HepG2 (cell line): ENCODE measurements around the gene ANKRD40. TPM values are rescaled to one million over a fixed set of nuclear protein-coding genes. Genes with fewer than 3 reads are reported as not detected.
A peak's percentile ranks its signal among the peaks of the same experiment; 100 is the strongest.

ENCODE experiments used
- ATAC-seq: fragments of 200-7000 bp; cut with Tn5 transposase; 3 replicates; pipeline ENCODE4 v1.9.1; 2020; ENCODE audit warnings: mild to moderate bottlenecking, moderate library complexity
- BruUV-seq: library from RNA; stranded (reverse); fragments of 400-500 nt; replicated peaks from 2 replicates; lab custom pipeline; 2021; lab: Mats Ljungman, UMichigan
- CTCF ChIA-PET: fragments of 300-600 bp; formaldehyde crosslinking; extraction: SDS; loops from one replicate; lab custom pipeline; 2021; ENCODE audit warnings: low total read pairs, inconsistent platforms, low intra/inter-chr PET ratio; lab: Yijun Ruan, JAX
- POLR2A ChIA-PET: fragments of 350-600 bp; sonication (Branson Sonifier 250); formaldehyde crosslinking; loops from one replicate; lab custom pipeline; 2020; ENCODE audit warnings: antibody characterized with exemption, inconsistent platforms; lab: Yijun Ruan, JAX
- DNase-seq: peaks from one replicate; pipeline ENCODE4 v3.0.0-alpha.2; 2015; ENCODE audit warnings: low spot score
- FAIRE-seq: peaks from 3 replicates; lab custom pipeline; 2011; peaks lifted over from hg19 to GRCh38; lab: Jason Lieb, UNC
- H2AFZ ChIP-seq: one replicate; pipeline ENCODE4 v1.6.1; 2011; ENCODE audit warnings: low read length, inconsistent platforms
- H3K27ac ChIP-seq: fragments of 300-600 bp; 3 replicates; pipeline ENCODE4 v1.8.0; 2011; ENCODE audit warnings: mixed run types, mild to moderate bottlenecking, mixed read lengths, low read length, inconsistent platforms; ENCODE audit not compliant: insufficient read depth; ENCODE audit errors: extremely low read length
- H3K27me3 ChIP-seq, 2 experiments: fragments of 200-600 bp in 1 of 2; 2 replicates in 1 of 2; 3 replicates in 1 of 2; pipeline versions ENCODE4 v1.6.0 to v1.8.0; 2011; ENCODE audit warnings: low read length in 2 of 2, mild to moderate bottlenecking in 2 of 2, moderate library complexity in 2 of 2, inconsistent platforms in 1 of 2; ENCODE audit not compliant: insufficient read depth in 2 of 2, control insufficient read depth in 1 of 2
- H3K36me3 ChIP-seq, 2 experiments: fragments of 200-600 bp in 1 of 2; replicated peaks in 1 of 2; 2 replicates in 1 of 2; 3 replicates in 1 of 2; pipeline versions ENCODE4 v1.5.1 to v1.8.0; 2011; ENCODE audit warnings: low read length in 2 of 2, inconsistent platforms in 1 of 2; ENCODE audit not compliant: insufficient read depth in 2 of 2, control insufficient read depth in 1 of 2
- H3K4me1 ChIP-seq: 2 replicates; pipeline ENCODE4 v1.5.1; 2012; ENCODE audit warnings: low read length, inconsistent platforms; ENCODE audit not compliant: insufficient read depth
- H3K4me2 ChIP-seq: 2 replicates; pipeline ENCODE4 v1.6.0; 2011; ENCODE audit warnings: low read depth, low read length, inconsistent platforms
- H3K4me3 ChIP-seq, 3 experiments: fragments of 200-600 bp in 1 of 3; sonication (generic), shearing (Covaris generic) in 1 of 3; replicated peaks in 1 of 3; 2 replicates each; pipeline ENCODE4 v1.5.1; 2011 to 2016; ENCODE audit warnings: low read length in 3 of 3, inconsistent platforms in 2 of 3, low read depth in 2 of 3, mild to moderate bottlenecking in 2 of 3, control low read depth in 1 of 3, mixed read lengths in 1 of 3; ENCODE audit not compliant: insufficient read depth in 1 of 3
- H3K79me2 ChIP-seq: one replicate; pipeline ENCODE4 v1.6.1; 2011; ENCODE audit warnings: low read length, inconsistent platforms; ENCODE audit not compliant: insufficient read depth
- H3K9ac ChIP-seq: 2 replicates; pipeline ENCODE4 v1.6.0; 2011; ENCODE audit warnings: mild to moderate bottlenecking, low read depth, low read length, inconsistent platforms; ENCODE audit not compliant: insufficient read depth
- H3K9me3 ChIP-seq: 2 replicates; pipeline ENCODE4 v1.5.1; 2012; ENCODE audit warnings: mild to moderate bottlenecking, low read length
- H4K20me1 ChIP-seq: 2 replicates; pipeline ENCODE4 v1.6.0; 2011; ENCODE audit warnings: inconsistent platforms, mild to moderate bottlenecking, low read length, moderate library complexity; ENCODE audit not compliant: insufficient read depth
- CCAR2 ChIP-seq: fragments of 200-400 bp; formaldehyde crosslinking; optimal IDR thresholded peaks from 2 replicates; pipeline ENCODE3; 2018; ENCODE audit warnings: low read depth, mild to moderate bottlenecking, low read length, moderate library complexity
- FIP1L1 ChIP-seq: fragments of 200-400 bp; formaldehyde crosslinking; IDR thresholded peaks from 2 replicates; pipeline ENCODE4 v1.6.1; 2018; ENCODE audit warnings: low read depth, mild to moderate bottlenecking, low read length, moderate library complexity, borderline replicate concordance; ENCODE audit not compliant: insufficient read depth
- MYNN ChIP-seq: sonication (generic); formaldehyde crosslinking; IDR thresholded peaks from 2 replicates; pipeline ENCODE4 v1.4.0; 2020; ENCODE audit warnings: mild to moderate bottlenecking, low read depth, missing genetic modification reagents
- ZNF333 ChIP-seq: sonication (generic); formaldehyde crosslinking; IDR thresholded peaks from 2 replicates; pipeline ENCODE4 v1.4.0; 2020; ENCODE audit warnings: mild to moderate bottlenecking, missing genetic modification reagents, borderline replicate concordance
- ZNF773 ChIP-seq: sonication (generic); formaldehyde crosslinking; IDR thresholded peaks from 2 replicates; pipeline ENCODE4 v1.4.0; 2020; ENCODE audit warnings: missing genetic modification reagents, borderline replicate concordance
- WGBS: methylation state at CpG from one replicate; pipeline ENCODE4 v1.1.6; 2017; ENCODE audit warnings: low lambda C conversion rate; 5-methylcytosine and 5-hydroxymethylcytosine counted together
- in situ Hi-C: cut with HindIII; loops from 2 replicates; pipeline ENCODE4 v1.10.0; 2017; ENCODE audit warnings: low pct_unique_long_range_greater_than_20kb; ENCODE audit not compliant: extremely low pct_ligation_motif_present
- intact Hi-C: fragments of 100-400 bp; cut with micrococcal nuclease; formaldehyde crosslinking; loops from one replicate; pipeline ENCODE4 v1.10.0; 2022; ENCODE audit not compliant: unreplicated experiment
- polyA plus RNA-seq, 8 experiments: library from polyadenylated mRNA; depleted of rRNA in 3 of 8; stranded (reverse) in 7 of 8; unstranded in 1 of 8; fragments of >200 nt; fragmentation: Illumina TruSeq in 4 of 8; extraction: Trizol in 4 of 8; gene quantifications; 2 replicates each; pipeline versions ENCODE4 v1.2.1 to v1.2.3, GENCODE V29; 2011 to 2016; ENCODE audit warnings: low read depth in 4 of 8, missing spikeins in 1 of 8, mixed read lengths in 1 of 8; ENCODE audit not compliant: insufficient read depth in 1 of 8
- total RNA-seq, 5 experiments: library from RNA; depleted of rRNA; stranded (reverse); fragments of >200 nt; fragmentation: Illumina TruSeq; extraction: Trizol; gene quantifications; 2 replicates each; pipeline ENCODE4 v1.2.3, GENCODE V29; 2016; ENCODE audit warnings: low read depth in 1 of 5
- TF ChIP-seq, protein P1 (sequence below): sonication (generic); formaldehyde crosslinking; IDR thresholded peaks from 2 replicates; pipeline ENCODE4 v1.9.0; 2022; ENCODE audit warnings: missing genetic modification reagents, mild to moderate bottlenecking, borderline replicate concordance

The ANKRD40 gene
- total and polyA plus RNA-seq, 2 of the 13 experiments (the other 11 are each of a cell fraction or from before 2014, with no cell fraction given), result 35.0 to 46.4 TPM

DNA sequence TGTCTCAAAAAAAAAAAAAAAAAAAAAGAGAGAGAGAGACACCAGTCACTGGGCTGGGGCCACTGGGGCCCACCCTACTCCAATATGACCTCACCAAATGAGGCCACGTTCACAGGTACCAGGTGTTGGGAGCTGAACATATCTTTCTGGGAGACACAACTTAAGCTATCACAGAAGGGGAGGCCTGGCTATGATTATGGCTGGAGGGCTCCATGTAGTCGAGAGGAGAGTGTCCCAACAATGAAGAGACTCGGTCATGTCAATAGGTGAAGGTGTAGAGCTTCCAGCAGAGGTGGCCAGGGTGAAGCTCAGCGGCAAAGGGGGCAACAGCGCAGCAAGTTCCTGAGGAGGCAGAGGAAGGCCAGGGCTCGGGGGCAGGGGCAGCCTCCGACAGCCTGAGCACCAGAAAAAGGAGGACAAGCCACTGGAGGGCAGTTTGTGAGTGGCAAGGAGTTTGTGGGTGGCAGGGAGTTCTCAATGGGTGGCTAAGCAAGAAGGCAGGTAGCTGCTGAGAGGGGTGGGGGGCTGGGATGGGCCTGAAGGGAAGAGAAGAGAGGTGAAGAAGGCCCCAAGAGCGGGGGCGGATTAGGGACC, 45.0 kb downstream of the ANKRD40 start:
- intact Hi-C loops, result no loop called here
- peak overlapping the region; percentile 82 for H3K27ac ChIP-seq
- CTCF ChIA-PET, result no interaction called here

More for the DNA sequence above, 45.0 kb downstream of the ANKRD40 start:
- H2AFZ ChIP-seq, result no peak overlapping the region
- H3K9me3 ChIP-seq, result no peaks in the 10 kb centered on the region
- H4K20me1 ChIP-seq, result no peaks in the 10 kb centered on the region
- H3K36me3 ChIP-seq, result no peaks in the 10 kb centered on the region
- no peak overlapping the region for H3K4me2 ChIP-seq
- WGBS, result 96% methylated on average over 9 of the region's 9 CpGs
- H3K4me1 ChIP-seq, result peaks cover 74% of the 10 kb centered on the region
- DNase-seq, result no peak
- H3K27me3 ChIP-seq, result no peaks in the 10 kb centered on the region
- TF ChIP-seq ZNF333 (CRISPR knock-in tag), result 0 out of 2 replicates have a peak, but pooled peaks have one; percentile 8
- TF ChIP-seq, protein P1, sequence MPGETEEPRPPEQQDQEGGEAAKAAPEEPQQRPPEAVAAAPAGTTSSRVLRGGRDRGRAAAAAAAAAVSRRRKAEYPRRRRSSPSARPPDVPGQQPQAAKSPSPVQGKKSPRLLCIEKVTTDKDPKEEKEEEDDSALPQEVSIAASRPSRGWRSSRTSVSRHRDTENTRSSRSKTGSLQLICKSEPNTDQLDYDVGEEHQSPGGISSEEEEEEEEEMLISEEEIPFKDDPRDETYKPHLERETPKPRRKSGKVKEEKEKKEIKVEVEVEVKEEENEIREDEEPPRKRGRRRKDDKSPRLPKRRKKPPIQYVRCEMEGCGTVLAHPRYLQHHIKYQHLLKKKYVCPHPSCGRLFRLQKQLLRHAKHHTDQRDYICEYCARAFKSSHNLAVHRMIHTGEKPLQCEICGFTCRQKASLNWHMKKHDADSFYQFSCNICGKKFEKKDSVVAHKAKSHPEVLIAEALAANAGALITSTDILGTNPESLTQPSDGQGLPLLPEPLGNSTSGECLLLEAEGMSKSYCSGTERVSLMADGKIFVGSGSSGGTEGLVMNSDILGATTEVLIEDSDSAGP (CRISPR knock-in tag), result 0 out of 2 replicates have a peak, but pooled peaks have one; percentile 1
- TF ChIP-seq FIP1L1, result no peak
- TF ChIP-seq CCAR2, result no peak
- no peak for TF ChIP-seq ZNF773
- no peak for TF ChIP-seq MYNN (CRISPR knock-in tag)
- TF ChIP-seq, all 625 proteins: peak for 2
- Histone ChIP-seq H3K9ac (no peak overlapping the region), H3K4me3 (no peak overlapping the region), H3K79me2 (no peaks in the 10 kb centered on the region)
- in situ Hi-C loops, result no loop called here
- FAIRE-seq (no peak), ATAC-seq (no peak)
- POLR2A ChIA-PET, result interaction anchor here (0.6 to 4.6 kb wide), 13 partner anchors 9 to 259 kb away, joined by 3 to 140 read pairs (median 11); partner anchors contain the start of genes ABCC3 and LUC7L3
- BruUV-seq, result no TSS peak
